WTC11 (cell line): Measurements from ENCODE around the gene ZBED5. TPM values are rescaled to one million over a fixed set of nuclear protein-coding genes. Genes with fewer than 3 reads are reported as not detected.

Source experiments
- ATAC-seq: fragments of 200-7000 bp; cut with Tn5 transposase; 2 replicates; pipeline ENCODE4 v1.10.0; 2021; ENCODE audit warnings: mild to moderate bottlenecking, moderate library complexity
- CTCF ChIA-PET: fragments of 300-600 bp; sonication (Branson Sonifier 250); formaldehyde crosslinking; loops from one replicate; lab custom pipeline; 2021; ENCODE audit warnings: antibody characterized with exemption; lab: Charles Lee
- POLR2A ChIA-PET: fragments of 350-600 bp; sonication (Branson Sonifier 250); formaldehyde crosslinking; loops from one replicate; lab custom pipeline; 2021; ENCODE audit warnings: antibody characterized with exemption; lab: Charles Lee
- DNase-seq: peaks from one replicate; pipeline ENCODE4 v3.0.0; 2021; ENCODE audit warnings: low spot score
- H3K27ac Mint-ChIP-seq: 2 replicates; pipeline ENCODE4 v1.8.0; 2021; ENCODE audit warnings: mixed read lengths
- H3K27me3 Mint-ChIP-seq: 2 replicates; pipeline ENCODE4 v1.8.0; 2021; ENCODE audit warnings: low read depth, mild to moderate bottlenecking, moderate library complexity, mixed read lengths
- H3K36me3 Mint-ChIP-seq: 2 replicates; pipeline ENCODE4 v1.8.0; 2021; ENCODE audit warnings: mixed read lengths
- H3K4me1 Mint-ChIP-seq: 2 replicates; pipeline ENCODE4 v1.8.0; 2022; ENCODE audit warnings: mixed read lengths
- H3K4me3 Mint-ChIP-seq: 2 replicates; pipeline ENCODE4 v1.8.0; 2021; ENCODE audit warnings: mild to moderate bottlenecking, moderate library complexity, mixed read lengths
- H3K9me3 Mint-ChIP-seq: 2 replicates; pipeline ENCODE4 v1.8.0; 2021; ENCODE audit warnings: mixed read lengths
- GRHL2 ChIP-seq: fragments of 250-450 bp; sonication (Bioruptor Pico); IDR thresholded peaks from 2 replicates; pipeline ENCODE4 v1.8.0; 2022; ENCODE audit warnings: mild to moderate bottlenecking, moderate library complexity; ENCODE audit not compliant: insufficient replicate concordance, severe bottlenecking
- GTF2I ChIP-seq: fragments of 250-450 bp; sonication (Bioruptor Pico); conservative IDR thresholded peaks from 2 replicates; pipeline ENCODE4 v1.4.0; 2021; ENCODE audit warnings: mild to moderate bottlenecking
- MXD4 ChIP-seq: fragments of 250-450 bp; sonication (Bioruptor Pico); IDR thresholded peaks from 2 replicates; pipeline ENCODE4 v1.8.0; 2021; ENCODE audit warnings: mild to moderate bottlenecking, moderate library complexity, borderline replicate concordance
- MYBL2 ChIP-seq: sonication (generic); formaldehyde crosslinking; IDR thresholded peaks from 2 replicates; pipeline ENCODE4 v1.8.1; 2023; ENCODE audit warnings: mild to moderate bottlenecking, moderate library complexity, missing genetic modification reagents
- PREB ChIP-seq: sonication (generic); formaldehyde crosslinking; IDR thresholded peaks from 2 replicates; pipeline ENCODE4 v1.8.1; 2022; ENCODE audit warnings: mild to moderate bottlenecking, missing genetic modification reagents, moderate library complexity, borderline replicate concordance
- PRRX2 ChIP-seq: fragments of 250-450 bp; sonication (Bioruptor Pico); IDR thresholded peaks from 2 replicates; pipeline ENCODE4 v1.8.0; 2021; ENCODE audit warnings: mild to moderate bottlenecking
- RORB ChIP-seq: fragments of 250-450 bp; sonication (Bioruptor Pico); IDR thresholded peaks from 2 replicates; pipeline ENCODE4 v1.9.0; 2021; ENCODE audit warnings: mild to moderate bottlenecking
- SMAD3 ChIP-seq: sonication (generic); formaldehyde crosslinking; IDR thresholded peaks from 2 replicates; pipeline ENCODE4 v1.8.0; 2022; ENCODE audit warnings: missing genetic modification reagents, mild to moderate bottlenecking, borderline replicate concordance
- ZBTB21 ChIP-seq: sonication (generic); formaldehyde crosslinking; IDR thresholded peaks from 2 replicates; pipeline ENCODE4 v1.8.1; 2023; ENCODE audit warnings: mild to moderate bottlenecking, missing genetic modification reagents, borderline replicate concordance
- ZNF232 ChIP-seq: sonication (generic); formaldehyde crosslinking; IDR thresholded peaks from 2 replicates; pipeline ENCODE4 v1.8.0; 2022; ENCODE audit warnings: mild to moderate bottlenecking, missing genetic modification reagents
- total RNA-seq: library from RNA; stranded (reverse); gene quantifications from 3 replicates; pipeline ENCODE4 v1.2.3, GENCODE V29; 2021
- TF ChIP-seq, protein P1 (sequence below): sonication (generic); formaldehyde crosslinking; IDR thresholded peaks from 2 replicates; pipeline ENCODE4 v1.8.0; 2022; ENCODE audit warnings: missing genetic modification reagents
- TF ChIP-seq, protein P2 (sequence below): sonication (generic); formaldehyde crosslinking; conservative IDR thresholded peaks from 2 replicates; pipeline ENCODE4 v1.8.1; 2023; ENCODE audit warnings: mild to moderate bottlenecking, low read depth, missing genetic modification reagents, moderate library complexity
- TF ChIP-seq, protein P3 (sequence below): sonication (generic); formaldehyde crosslinking; IDR thresholded peaks from 2 replicates; pipeline ENCODE4 v1.8.0; 2023; ENCODE audit warnings: mild to moderate bottlenecking, missing genetic modification reagents

Gene ZBED5
- total RNA-seq, 1 experiment from 2014 or later, result 48.7 TPM

GRCh38 chr11:10887307-10887706 lies 29.5 kb upstream of the ZBED5 start (continued):
- TF ChIP-seq, protein P1, sequence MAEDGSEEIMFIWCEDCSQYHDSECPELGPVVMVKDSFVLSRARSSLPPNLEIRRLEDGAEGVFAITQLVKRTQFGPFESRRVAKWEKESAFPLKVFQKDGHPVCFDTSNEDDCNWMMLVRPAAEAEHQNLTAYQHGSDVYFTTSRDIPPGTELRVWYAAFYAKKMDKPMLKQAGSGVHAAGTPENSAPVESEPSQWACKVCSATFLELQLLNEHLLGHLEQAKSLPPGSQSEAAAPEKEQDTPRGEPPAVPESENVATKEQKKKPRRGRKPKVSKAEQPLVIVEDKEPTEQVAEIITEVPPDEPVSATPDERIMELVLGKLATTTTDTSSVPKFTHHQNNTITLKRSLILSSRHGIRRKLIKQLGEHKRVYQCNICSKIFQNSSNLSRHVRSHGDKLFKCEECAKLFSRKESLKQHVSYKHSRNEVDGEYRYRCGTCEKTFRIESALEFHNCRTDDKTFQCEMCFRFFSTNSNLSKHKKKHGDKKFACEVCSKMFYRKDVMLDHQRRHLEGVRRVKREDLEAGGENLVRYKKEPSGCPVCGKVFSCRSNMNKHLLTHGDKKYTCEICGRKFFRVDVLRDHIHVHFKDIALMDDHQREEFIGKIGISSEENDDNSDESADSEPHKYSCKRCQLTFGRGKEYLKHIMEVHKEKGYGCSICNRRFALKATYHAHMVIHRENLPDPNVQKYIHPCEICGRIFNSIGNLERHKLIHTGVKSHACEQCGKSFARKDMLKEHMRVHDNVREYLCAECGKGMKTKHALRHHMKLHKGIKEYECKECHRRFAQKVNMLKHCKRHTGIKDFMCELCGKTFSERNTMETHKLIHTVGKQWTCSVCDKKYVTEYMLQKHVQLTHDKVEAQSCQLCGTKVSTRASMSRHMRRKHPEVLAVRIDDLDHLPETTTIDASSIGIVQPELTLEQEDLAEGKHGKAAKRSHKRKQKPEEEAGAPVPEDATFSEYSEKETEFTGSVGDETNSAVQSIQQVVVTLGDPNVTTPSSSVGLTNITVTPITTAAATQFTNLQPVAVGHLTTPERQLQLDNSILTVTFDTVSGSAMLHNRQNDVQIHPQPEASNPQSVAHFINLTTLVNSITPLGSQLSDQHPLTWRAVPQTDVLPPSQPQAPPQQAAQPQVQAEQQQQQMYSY (CRISPR knock-in tag), result no peak

DNA sequence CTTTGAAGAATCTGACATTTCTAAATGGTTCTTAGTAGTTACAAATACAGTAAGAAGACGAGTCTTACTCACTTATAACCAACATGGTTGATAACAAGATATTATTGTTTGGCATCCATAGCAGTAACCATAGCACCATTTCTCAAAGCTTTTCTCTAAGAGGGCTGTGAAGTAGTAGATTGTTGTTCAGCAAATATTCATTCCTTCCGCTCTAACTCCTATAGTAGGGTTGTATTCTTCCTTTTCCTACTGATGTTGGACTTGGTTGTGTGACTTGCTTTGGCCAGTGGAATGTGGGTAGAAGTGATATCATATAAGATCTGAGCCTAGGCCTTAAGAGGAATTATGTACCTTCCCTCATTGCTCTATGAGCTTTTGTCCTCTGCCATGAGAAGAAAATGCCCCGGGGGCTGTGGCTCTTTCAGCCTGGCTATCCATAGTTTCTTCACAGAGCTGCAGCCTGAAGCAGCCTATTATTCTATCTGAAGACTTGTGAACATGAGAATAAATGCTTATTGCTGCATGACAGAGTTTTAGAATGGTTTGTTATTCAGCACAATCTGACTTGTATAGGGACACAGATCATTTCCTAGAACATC lies 28.9 kb upstream of the ZBED5 start:
- ATAC-seq, result no peak
- ChIA-PET CTCF (interaction anchor here (1.7 kb wide), 1 partner anchor 8 kb away, joined by 7 read pairs; no protein-coding TSS in a partner anchor), POLR2A (no interaction called here)
- Mint-ChIP-seq H3K4me1 (no peaks in the 10 kb centered on the region), H3K36me3 (peaks cover 21% of the 10 kb centered on the region), H3K9me3 (peaks cover 48% of the 10 kb centered on the region), H3K4me3 (no peak overlapping the region), H3K27ac (no peak overlapping the region), H3K27me3 (no peaks in the 10 kb centered on the region)
- TF ChIP-seq SMAD3 (CRISPR knock-in tag) (no peak), ZBTB21 (CRISPR knock-in tag) (no peak), MXD4 (CRISPR knock-in tag) (no peak), GTF2I (CRISPR knock-in tag) (no peak), PREB (CRISPR knock-in tag) (no peak), ZNF232 (CRISPR knock-in tag) (no peak), GRHL2 (CRISPR knock-in tag) (no peak), PRRX2 (CRISPR knock-in tag) (no peak), RORB (CRISPR knock-in tag) (no peak), MYBL2 (CRISPR knock-in tag) (no peak)
- TF ChIP-seq, protein P2, sequence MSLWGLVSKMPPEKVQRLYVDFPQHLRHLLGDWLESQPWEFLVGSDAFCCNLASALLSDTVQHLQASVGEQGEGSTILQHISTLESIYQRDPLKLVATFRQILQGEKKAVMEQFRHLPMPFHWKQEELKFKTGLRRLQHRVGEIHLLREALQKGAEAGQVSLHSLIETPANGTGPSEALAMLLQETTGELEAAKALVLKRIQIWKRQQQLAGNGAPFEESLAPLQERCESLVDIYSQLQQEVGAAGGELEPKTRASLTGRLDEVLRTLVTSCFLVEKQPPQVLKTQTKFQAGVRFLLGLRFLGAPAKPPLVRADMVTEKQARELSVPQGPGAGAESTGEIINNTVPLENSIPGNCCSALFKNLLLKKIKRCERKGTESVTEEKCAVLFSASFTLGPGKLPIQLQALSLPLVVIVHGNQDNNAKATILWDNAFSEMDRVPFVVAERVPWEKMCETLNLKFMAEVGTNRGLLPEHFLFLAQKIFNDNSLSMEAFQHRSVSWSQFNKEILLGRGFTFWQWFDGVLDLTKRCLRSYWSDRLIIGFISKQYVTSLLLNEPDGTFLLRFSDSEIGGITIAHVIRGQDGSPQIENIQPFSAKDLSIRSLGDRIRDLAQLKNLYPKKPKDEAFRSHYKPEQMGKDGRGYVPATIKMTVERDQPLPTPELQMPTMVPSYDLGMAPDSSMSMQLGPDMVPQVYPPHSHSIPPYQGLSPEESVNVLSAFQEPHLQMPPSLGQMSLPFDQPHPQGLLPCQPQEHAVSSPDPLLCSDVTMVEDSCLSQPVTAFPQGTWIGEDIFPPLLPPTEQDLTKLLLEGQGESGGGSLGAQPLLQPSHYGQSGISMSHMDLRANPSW, result no peak
- TF ChIP-seq, protein P3, sequence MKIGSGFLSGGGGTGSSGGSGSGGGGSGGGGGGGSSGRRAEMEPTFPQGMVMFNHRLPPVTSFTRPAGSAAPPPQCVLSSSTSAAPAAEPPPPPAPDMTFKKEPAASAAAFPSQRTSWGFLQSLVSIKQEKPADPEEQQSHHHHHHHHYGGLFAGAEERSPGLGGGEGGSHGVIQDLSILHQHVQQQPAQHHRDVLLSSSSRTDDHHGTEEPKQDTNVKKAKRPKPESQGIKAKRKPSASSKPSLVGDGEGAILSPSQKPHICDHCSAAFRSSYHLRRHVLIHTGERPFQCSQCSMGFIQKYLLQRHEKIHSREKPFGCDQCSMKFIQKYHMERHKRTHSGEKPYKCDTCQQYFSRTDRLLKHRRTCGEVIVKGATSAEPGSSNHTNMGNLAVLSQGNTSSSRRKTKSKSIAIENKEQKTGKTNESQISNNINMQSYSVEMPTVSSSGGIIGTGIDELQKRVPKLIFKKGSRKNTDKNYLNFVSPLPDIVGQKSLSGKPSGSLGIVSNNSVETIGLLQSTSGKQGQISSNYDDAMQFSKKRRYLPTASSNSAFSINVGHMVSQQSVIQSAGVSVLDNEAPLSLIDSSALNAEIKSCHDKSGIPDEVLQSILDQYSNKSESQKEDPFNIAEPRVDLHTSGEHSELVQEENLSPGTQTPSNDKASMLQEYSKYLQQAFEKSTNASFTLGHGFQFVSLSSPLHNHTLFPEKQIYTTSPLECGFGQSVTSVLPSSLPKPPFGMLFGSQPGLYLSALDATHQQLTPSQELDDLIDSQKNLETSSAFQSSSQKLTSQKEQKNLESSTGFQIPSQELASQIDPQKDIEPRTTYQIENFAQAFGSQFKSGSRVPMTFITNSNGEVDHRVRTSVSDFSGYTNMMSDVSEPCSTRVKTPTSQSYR, result no peak
- no peak for DNase-seq
